GM12891 (cell line): Measurements from ENCODE around the gene SETBP1.

Experiments used
- PAX5 ChIP-seq: IDR thresholded peaks from 2 replicates; pipeline ENCODE4 v1.6.1; 2011; ENCODE audit warnings: low read length, moderate library complexity, mild to moderate bottlenecking; ENCODE audit not compliant: insufficient read depth, severe bottlenecking
- POLR2A ChIP-seq: IDR thresholded peaks from 2 replicates; pipeline ENCODE4 v1.6.1; 2011; ENCODE audit warnings: low read depth, low read length, control low read depth
- POLR2AphosphoS5 ChIP-seq: IDR thresholded peaks from 2 replicates; pipeline ENCODE4 v1.6.1; 2011; ENCODE audit warnings: low read depth, low read length, control low read depth
- POU2F2 ChIP-seq: IDR thresholded peaks from 2 replicates; pipeline ENCODE4 v1.6.1; 2011; ENCODE audit warnings: low read depth, mild to moderate bottlenecking, control low read depth, low read length, moderate library complexity
- SPI1 ChIP-seq: IDR thresholded peaks from 2 replicates; pipeline ENCODE4 v1.6.1; 2011; ENCODE audit warnings: low read depth, low read length, control low read depth
- TAF1 ChIP-seq: IDR thresholded peaks from 2 replicates; pipeline ENCODE4 v1.6.1; 2011; ENCODE audit warnings: low read depth, low read length, control low read depth

DNA sequence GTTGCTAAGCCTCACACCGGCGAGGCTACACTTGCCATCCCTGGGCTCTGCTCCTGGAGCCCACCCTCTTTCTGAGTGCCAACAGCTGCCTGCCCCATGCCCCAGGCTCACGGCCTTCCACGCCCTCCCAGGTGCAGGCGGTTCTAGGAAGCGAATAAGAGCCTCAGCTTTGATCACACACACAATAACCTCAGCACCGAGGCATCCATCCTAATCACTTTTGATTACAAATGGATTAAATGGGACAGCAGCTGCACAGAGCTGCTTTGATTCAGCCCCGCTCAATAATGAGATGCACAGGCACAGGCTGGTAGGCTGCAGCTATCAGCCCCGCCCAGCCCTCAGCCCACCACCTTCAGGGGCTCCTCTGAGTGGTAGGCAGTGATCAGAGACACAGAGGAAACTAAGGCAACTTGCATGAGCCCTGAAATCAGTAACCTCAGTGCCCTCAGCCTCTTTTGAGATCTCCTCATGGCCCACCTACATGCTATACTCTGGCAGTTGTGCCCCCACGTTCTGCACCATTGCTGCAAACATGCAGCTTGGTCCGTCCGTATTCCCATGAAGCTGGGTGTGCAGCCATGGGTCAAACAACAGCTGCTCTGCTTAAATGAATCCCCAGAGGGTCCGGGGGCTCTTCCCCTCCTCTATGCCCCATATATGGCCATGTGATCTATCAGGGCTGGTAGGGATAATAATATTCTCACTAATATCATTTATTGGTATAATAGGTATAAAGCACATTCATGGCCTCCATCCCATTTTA lies 171.4 kb downstream of the SETBP1 start:
- TF ChIP-seq POLR2AphosphoS5: no peak
- no peak for TF ChIP-seq PAX5
- no peak for TF ChIP-seq POLR2A
- no peak for TF ChIP-seq TAF1
- no peak for TF ChIP-seq SPI1
- no peak for TF ChIP-seq POU2F2
